Body of pancreas (tissue), 4 donors: ENCODE results near the gene OR6C65.

Experiments
- CTCF ChIP-seq, 7 experiments: fragments of 450-650 bp in 4 of 7; fragments of 200-600 bp in 3 of 7; sonication (generic) in 3 of 7; IDR thresholded peaks; one replicate each; pipeline ENCODE4 v1.5.1; 2016 to 2019; ENCODE audit warnings: antibody characterized with exemption in 7 of 7
- POLR2A ChIP-seq, 3 donors: fragments of 450-650 bp; IDR thresholded peaks; one replicate each; pipeline ENCODE4 v1.6.1; 2016; ENCODE audit warnings: antibody characterized with exemption in 3 of 3, mild to moderate bottlenecking in 2 of 3

GRCh38 chr12:55362675-55363074, 37.7 kb upstream of the OR6C65 start, which contains the start of gene OR6C75:
- TF ChIP-seq POLR2A (IDR thresholded peaks at IDR 0.05): no peak
- TF ChIP-seq CTCF (IDR thresholded peaks at IDR 0.05): no peak
